ENCODE measurements around the gene SMARCE1. TPM values are rescaled to one million over a fixed set of nuclear protein-coding genes. Genes with fewer than 3 reads are reported as not detected.

Gene SMARCE1
- total and polyA plus RNA-seq, 9 donors: 80.2 to 158 (median 112) TPM

- DNase-seq: no peak
- no peak overlapping the region for H3K4me3 ChIP-seq
- H3K36me3 ChIP-seq: no peaks in the 10 kb centered on the region
- intact Hi-C loops (cut with DNase I): no loop called here
- H3K27me3 ChIP-seq: no peaks in the 10 kb centered on the region
- no peak overlapping the region for H3K27ac ChIP-seq
- WGBS, 3 donors: 94 to 98% (median 95%) methylated on average over 6 of the region's 6 CpGs
- H3K9me3 ChIP-seq: no peaks in the 10 kb centered on the region
- H3K4me1 ChIP-seq (ENCODE audit: insufficient read depth): no peaks in the 10 kb centered on the region
- TF ChIP-seq POLR2A (IDR thresholded peaks at IDR 0.05): no peak
- no peak for TF ChIP-seq CTCF (IDR thresholded peaks at IDR 0.05)
- no peak for TF ChIP-seq EP300 (IDR thresholded peaks at IDR 0.05)
Measured at GRCh38 chr17:40605306-40605705, 42.3 kb downstream of the SMARCE1 start.

- Histone ChIP-seq H3K4me3 (no peak overlapping the region), H3K4me1 (ENCODE audit: insufficient read depth) (no peaks in the 10 kb centered on the region), H3K27ac (no peak overlapping the region), H3K27me3 (no peaks in the 10 kb centered on the region), H3K9me3 (no peaks in the 10 kb centered on the region), H3K36me3 (no peaks in the 10 kb centered on the region)
- intact Hi-C loops (cut with DNase I): no loop called here
- no peak for TF ChIP-seq POLR2A (IDR thresholded peaks at IDR 0.05)
- TF ChIP-seq EP300 (IDR thresholded peaks at IDR 0.05): no peak
- TF ChIP-seq CTCF (IDR thresholded peaks at IDR 0.05): no peak
- no peak for DNase-seq
- WGBS, 3 donors: 83 to 89% (median 87%) methylated on average over 8 of the region's 8 CpGs
Measured at GRCh38 chr17:40604327-40605080, 43.1 kb downstream of the SMARCE1 start.

- intact Hi-C loops (cut with DNase I): no loop called here
- TF ChIP-seq POLR2A (IDR thresholded peaks at IDR 0.05): no peak
- no peak for TF ChIP-seq EP300 (IDR thresholded peaks at IDR 0.05)
- no peak for TF ChIP-seq CTCF (IDR thresholded peaks at IDR 0.05)
- no peaks in the 10 kb centered on the region for H3K36me3 ChIP-seq
- no peak overlapping the region for H3K4me3 ChIP-seq
- no peaks in the 10 kb centered on the region for H3K27me3 ChIP-seq
- no peak overlapping the region for H3K27ac ChIP-seq
- DNase-seq: no peak
- H3K4me1 ChIP-seq (ENCODE audit: insufficient read depth): no peaks in the 10 kb centered on the region
- 80 to 87% (median 85%) methylated on average over 22 of the region's 22 CpGs for WGBS, 3 donors
- H3K9me3 ChIP-seq: no peaks in the 10 kb centered on the region
Measured at GRCh38 chr17:40602445-40603443, 44.9 kb downstream of the SMARCE1 start.

GRCh38 chr17:40600486-40601046 is 47.1 kb downstream of the SMARCE1 start:
- Histone ChIP-seq H3K27ac (no peak overlapping the region), H3K4me3 (no peak overlapping the region), H3K9me3 (no peaks in the 10 kb centered on the region), H3K36me3 (no peaks in the 10 kb centered on the region), H3K4me1 (ENCODE audit: insufficient read depth) (no peaks in the 10 kb centered on the region), H3K27me3 (no peaks in the 10 kb centered on the region)
- DNase-seq: no peak
- intact Hi-C loops (cut with DNase I): no loop called here
- 59 to 74% (median 63%) methylated on average over 8 of the region's 8 CpGs for WGBS, 3 donors
- TF ChIP-seq EP300 (IDR thresholded peaks at IDR 0.05): no peak

Data from ovary (tissue), 9 donors.